ENCODE measurements around the gene SLC9A9.

DNA sequence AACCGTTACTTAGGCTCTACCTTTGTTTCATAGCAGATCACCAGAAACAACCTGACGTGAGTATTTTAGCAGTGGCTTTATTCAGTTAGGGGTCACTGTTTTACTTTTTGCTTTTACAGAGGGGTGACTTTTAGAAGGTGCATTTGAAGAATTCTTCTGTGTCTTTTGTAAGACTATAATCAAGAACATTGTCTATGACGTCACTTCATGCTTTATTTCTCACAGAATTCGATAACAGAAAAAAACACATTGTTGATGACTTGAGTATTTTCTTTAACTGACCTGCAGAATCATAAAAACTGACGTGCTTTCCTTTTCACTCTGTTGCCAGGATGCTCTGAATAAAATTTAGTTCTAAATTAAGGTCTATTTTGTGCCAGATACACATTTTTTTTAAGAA is 244.5 kb downstream of the SLC9A9 start:
- no peak for TF ChIP-seq RARB (CRISPR knock-in tag; IDR thresholded peaks at IDR 0.05)
- no peak for TF ChIP-seq ZFP30 (CRISPR knock-in tag; IDR thresholded peaks at IDR 0.05)
- no peak for TF ChIP-seq OSR1 (CRISPR knock-in tag; IDR thresholded peaks at IDR 0.05)
- TF ChIP-seq ARNTL (CRISPR knock-in tag; IDR thresholded peaks at IDR 0.05; ENCODE audit: borderline replicate concordance, low read depth), result no peak
- TF ChIP-seq, protein P1, sequence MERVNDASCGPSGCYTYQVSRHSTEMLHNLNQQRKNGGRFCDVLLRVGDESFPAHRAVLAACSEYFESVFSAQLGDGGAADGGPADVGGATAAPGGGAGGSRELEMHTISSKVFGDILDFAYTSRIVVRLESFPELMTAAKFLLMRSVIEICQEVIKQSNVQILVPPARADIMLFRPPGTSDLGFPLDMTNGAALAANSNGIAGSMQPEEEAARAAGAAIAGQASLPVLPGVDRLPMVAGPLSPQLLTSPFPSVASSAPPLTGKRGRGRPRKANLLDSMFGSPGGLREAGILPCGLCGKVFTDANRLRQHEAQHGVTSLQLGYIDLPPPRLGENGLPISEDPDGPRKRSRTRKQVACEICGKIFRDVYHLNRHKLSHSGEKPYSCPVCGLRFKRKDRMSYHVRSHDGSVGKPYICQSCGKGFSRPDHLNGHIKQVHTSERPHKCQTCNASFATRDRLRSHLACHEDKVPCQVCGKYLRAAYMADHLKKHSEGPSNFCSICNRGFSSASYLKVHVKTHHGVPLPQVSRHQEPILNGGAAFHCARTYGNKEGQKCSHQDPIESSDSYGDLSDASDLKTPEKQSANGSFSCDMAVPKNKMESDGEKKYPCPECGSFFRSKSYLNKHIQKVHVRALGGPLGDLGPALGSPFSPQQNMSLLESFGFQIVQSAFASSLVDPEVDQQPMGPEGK (CRISPR knock-in tag; IDR thresholded peaks at IDR 0.05; ENCODE audit: borderline replicate concordance), result no peak
- TF ChIP-seq, protein P2, sequence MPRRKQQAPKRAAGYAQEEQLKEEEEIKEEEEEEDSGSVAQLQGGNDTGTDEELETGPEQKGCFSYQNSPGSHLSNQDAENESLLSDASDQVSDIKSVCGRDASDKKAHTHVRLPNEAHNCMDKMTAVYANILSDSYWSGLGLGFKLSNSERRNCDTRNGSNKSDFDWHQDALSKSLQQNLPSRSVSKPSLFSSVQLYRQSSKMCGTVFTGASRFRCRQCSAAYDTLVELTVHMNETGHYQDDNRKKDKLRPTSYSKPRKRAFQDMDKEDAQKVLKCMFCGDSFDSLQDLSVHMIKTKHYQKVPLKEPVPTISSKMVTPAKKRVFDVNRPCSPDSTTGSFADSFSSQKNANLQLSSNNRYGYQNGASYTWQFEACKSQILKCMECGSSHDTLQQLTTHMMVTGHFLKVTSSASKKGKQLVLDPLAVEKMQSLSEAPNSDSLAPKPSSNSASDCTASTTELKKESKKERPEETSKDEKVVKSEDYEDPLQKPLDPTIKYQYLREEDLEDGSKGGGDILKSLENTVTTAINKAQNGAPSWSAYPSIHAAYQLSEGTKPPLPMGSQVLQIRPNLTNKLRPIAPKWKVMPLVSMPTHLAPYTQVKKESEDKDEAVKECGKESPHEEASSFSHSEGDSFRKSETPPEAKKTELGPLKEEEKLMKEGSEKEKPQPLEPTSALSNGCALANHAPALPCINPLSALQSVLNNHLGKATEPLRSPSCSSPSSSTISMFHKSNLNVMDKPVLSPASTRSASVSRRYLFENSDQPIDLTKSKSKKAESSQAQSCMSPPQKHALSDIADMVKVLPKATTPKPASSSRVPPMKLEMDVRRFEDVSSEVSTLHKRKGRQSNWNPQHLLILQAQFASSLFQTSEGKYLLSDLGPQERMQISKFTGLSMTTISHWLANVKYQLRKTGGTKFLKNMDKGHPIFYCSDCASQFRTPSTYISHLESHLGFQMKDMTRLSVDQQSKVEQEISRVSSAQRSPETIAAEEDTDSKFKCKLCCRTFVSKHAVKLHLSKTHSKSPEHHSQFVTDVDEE (CRISPR knock-in tag; IDR thresholded peaks at IDR 0.05), result no peak
- TF ChIP-seq ZNF565 (CRISPR knock-in tag; conservative IDR thresholded peaks at IDR 0.05; ENCODE audit: low read depth), result no peak
- TF ChIP-seq ZNF8 (CRISPR knock-in tag; IDR thresholded peaks at IDR 0.05), result no peak
